ENCODE measurements around the gene RANBP3L. TPM values are rescaled to one million over a fixed set of nuclear protein-coding genes. Genes with fewer than 3 reads are reported as not detected.

Gene RANBP3L
- total and polyA plus RNA-seq, 4 donors: 0.33 to 9.2 (median 2.1) TPM

DNA sequence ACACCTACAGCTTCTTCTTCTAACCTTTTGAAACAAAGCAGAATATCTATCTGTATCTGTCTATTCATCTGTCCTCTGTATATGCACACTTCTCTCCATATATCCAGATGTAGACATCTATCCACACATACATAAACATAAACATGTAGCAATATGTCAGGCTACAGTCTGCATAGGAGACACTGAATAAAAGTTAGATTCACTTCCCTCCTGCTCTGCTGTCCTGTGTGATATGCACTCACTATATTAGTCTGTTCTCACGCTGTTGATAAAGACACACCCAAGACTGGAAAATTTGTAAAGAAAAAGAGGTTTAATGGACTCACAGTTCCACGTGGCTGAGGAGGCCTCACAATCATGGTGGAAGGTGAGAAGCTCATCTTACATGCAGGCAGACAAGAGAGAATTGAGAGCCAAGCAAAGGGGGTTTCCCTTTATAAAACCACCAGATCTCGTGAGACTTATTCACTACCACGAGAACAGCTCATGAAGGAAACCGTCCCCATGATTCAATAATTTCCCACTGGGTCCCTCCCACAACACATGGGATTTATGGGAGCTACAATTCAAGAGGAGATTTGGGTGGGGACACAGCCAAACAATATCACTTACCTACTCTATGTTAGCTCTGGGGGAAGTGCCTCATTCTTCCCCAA lies 24.1 kb downstream of the RANBP3L start:
- no peak for DNase-seq (ENCODE audit: low spot score)
- 83% methylated on average over 5 of the region's 5 CpGs for WGBS
- TF ChIP-seq NR2F2 (IDR thresholded peaks at IDR 0.05) (no peak), EGR1 (IDR thresholded peaks at IDR 0.05; ENCODE audit: low read depth in 2 of 2) (no peak), JUND (IDR thresholded peaks at IDR 0.05) (no peak), RXRA (IDR thresholded peaks at IDR 0.05) (no peak), GABPA (IDR thresholded peaks at IDR 0.05 in 1 of 2, conservative IDR thresholded peaks at IDR 0.05 in 1 of 2) (no peak), CTCF (IDR thresholded peaks at IDR 0.05; ENCODE audit: low read depth, low read length, missing input control) (no peak), MAX (IDR thresholded peaks at IDR 0.05) (no peak), ZBTB33 (IDR thresholded peaks at IDR 0.05) (no peak)
- no peaks in the 10 kb centered on the region for H3K27me3 ChIP-seq (ENCODE audit: control insufficient read depth in 4 of 4, insufficient read depth in 4 of 4, low read length in 3 of 4)
- H3K9ac ChIP-seq (ENCODE audit: low read depth in 1 of 2, low read length in 2 of 2): no peak overlapping the region
- no peak overlapping the region for H3K4me3 ChIP-seq (ENCODE audit: low read depth in 1 of 3, low read length in 3 of 3)
- H3K27ac ChIP-seq (ENCODE audit: low read depth in 1 of 2, low read length in 2 of 2): no peak overlapping the region
- H3K4me1 ChIP-seq (ENCODE audit: control insufficient read depth in 4 of 4, insufficient read depth in 4 of 4, low read length in 3 of 4): peaks cover 3 to 25% (median 18%) of the 10 kb centered on the region in 4 donors
- H3K36me3 ChIP-seq (ENCODE audit: control insufficient read depth in 4 of 4, insufficient read depth in 3 of 4, low read depth in 1 of 4, low read length in 3 of 4): no peaks in the 10 kb centered on the region
- H3K9me3 ChIP-seq (ENCODE audit: control insufficient read depth in 4 of 4, low read length in 3 of 4): no peaks in the 10 kb centered on the region

- no peaks in the 10 kb centered on the region for H3K27me3 ChIP-seq (ENCODE audit: control insufficient read depth in 4 of 4, insufficient read depth in 4 of 4, low read length in 3 of 4)
- H3K27ac ChIP-seq (ENCODE audit: low read depth in 1 of 2, low read length in 2 of 2): no peak overlapping the region
- peak; percentile 7 to 22 for TF ChIP-seq HNF4A (conservative IDR thresholded peaks at IDR 0.05)
- no peak for TF ChIP-seq TAF1 (conservative IDR thresholded peaks at IDR 0.05)
- TF ChIP-seq FOXA2 (IDR thresholded peaks at IDR 0.05): no peak
- TF ChIP-seq HNF4G (IDR thresholded peaks at IDR 0.05): no peak
- TF ChIP-seq JUND (IDR thresholded peaks at IDR 0.05): no peak
- no peak for TF ChIP-seq GABPA (IDR thresholded peaks at IDR 0.05 in 1 of 2, conservative IDR thresholded peaks at IDR 0.05 in 1 of 2)
- peak; percentile 34 to 37 for TF ChIP-seq RXRA (IDR thresholded peaks at IDR 0.05)
- no peak for TF ChIP-seq ZBTB33 (IDR thresholded peaks at IDR 0.05)
- no peak for TF ChIP-seq SP1 (IDR thresholded peaks at IDR 0.05)
- no peak for TF ChIP-seq EGR1 (IDR thresholded peaks at IDR 0.05; ENCODE audit: low read depth in 2 of 2)
- no peak for TF ChIP-seq REST (IDR thresholded peaks at IDR 0.05)
- TF ChIP-seq, protein P1, sequence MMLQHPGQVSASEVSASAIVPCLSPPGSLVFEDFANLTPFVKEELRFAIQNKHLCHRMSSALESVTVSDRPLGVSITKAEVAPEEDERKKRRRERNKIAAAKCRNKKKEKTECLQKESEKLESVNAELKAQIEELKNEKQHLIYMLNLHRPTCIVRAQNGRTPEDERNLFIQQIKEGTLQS (IDR thresholded peaks at IDR 0.05): no peak
- no peaks in the 10 kb centered on the region for H3K9me3 ChIP-seq (ENCODE audit: control insufficient read depth in 4 of 4, low read length in 3 of 4)
- H3K9ac ChIP-seq (ENCODE audit: low read depth in 1 of 2, low read length in 2 of 2): no peak overlapping the region
- no peaks in the 10 kb centered on the region for H3K36me3 ChIP-seq (ENCODE audit: control insufficient read depth in 4 of 4, insufficient read depth in 3 of 4, low read depth in 1 of 4, low read length in 3 of 4)
- peaks cover 3 to 32% (median 22%) of the 10 kb centered on the region in 4 donors for H3K4me1 ChIP-seq (ENCODE audit: control insufficient read depth in 4 of 4, insufficient read depth in 4 of 4, low read length in 3 of 4)
- H3K4me3 ChIP-seq (ENCODE audit: low read depth in 1 of 3, low read length in 3 of 3): no peak overlapping the region
- no peak for DNase-seq (ENCODE audit: low spot score)
Measured at GRCh38 chr5:36276864-36277263, 24.8 kb downstream of the RANBP3L start.

All from liver (tissue), 9 donors.